GM10248 (cell line): ENCODE measurements around the gene CFAP299.

Source experiments
- CTCF ChIA-PET: fragments of 300-600 bp; sonication (Branson Sonifier 250); formaldehyde crosslinking; extraction: SDS; loops from one replicate; lab custom pipeline; 2021; ENCODE audit warnings: antibody characterized with exemption; lab: Yijun Ruan, JAX
- POLR2A ChIA-PET: fragments of 350-650 bp; sonication (Branson Sonifier 250); formaldehyde crosslinking; extraction: SDS; loops from one replicate; lab custom pipeline; 2020; ENCODE audit warnings: antibody characterized with exemption; lab: Yijun Ruan, JAX
- DNase-seq: peaks from one replicate; pipeline ENCODE4 v3.0.0; 2012; ENCODE audit errors: extremely low spot score
- TF ChIP-seq, protein P1 (sequence below): IDR thresholded peaks from 2 replicates; pipeline ENCODE4 v1.5.1; 2012; ENCODE audit warnings: mild to moderate bottlenecking, low read depth; ENCODE audit errors: extremely low read depth, missing control alignments, control extremely low read depth

CFAP299 gene

DNA sequence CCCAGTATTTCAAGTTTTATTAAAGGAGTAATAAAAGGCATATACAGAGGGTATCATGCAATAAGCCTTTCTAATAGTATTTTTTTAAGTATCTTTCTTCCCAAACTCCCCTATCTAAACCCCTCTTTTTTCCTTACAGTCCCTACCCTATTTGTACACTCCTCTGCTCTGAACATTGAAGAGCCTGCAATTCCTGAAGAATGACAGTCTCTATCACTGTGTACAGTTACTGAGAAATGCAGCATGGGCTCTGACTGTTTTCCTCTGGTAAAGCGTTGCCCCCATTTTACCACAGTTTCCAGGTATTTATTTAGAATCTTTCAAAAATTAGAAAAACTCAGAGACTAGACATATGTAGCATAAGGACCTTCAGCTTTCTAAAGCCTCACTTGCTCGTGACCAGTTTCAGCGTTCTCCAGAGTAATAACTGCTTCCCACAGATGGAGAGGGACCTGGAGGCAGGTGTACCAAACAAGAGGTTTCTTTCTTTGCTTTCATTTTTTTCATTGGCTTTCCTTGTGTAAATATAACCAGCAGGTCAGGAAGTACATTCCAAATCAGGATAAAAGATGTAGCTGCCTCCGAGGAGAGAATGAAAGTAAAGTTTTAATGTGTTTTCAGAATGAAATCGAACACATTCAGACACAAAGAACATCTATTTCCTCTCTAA is 230.8 kb downstream of the CFAP299 start:
- TF ChIP-seq, protein P1, sequence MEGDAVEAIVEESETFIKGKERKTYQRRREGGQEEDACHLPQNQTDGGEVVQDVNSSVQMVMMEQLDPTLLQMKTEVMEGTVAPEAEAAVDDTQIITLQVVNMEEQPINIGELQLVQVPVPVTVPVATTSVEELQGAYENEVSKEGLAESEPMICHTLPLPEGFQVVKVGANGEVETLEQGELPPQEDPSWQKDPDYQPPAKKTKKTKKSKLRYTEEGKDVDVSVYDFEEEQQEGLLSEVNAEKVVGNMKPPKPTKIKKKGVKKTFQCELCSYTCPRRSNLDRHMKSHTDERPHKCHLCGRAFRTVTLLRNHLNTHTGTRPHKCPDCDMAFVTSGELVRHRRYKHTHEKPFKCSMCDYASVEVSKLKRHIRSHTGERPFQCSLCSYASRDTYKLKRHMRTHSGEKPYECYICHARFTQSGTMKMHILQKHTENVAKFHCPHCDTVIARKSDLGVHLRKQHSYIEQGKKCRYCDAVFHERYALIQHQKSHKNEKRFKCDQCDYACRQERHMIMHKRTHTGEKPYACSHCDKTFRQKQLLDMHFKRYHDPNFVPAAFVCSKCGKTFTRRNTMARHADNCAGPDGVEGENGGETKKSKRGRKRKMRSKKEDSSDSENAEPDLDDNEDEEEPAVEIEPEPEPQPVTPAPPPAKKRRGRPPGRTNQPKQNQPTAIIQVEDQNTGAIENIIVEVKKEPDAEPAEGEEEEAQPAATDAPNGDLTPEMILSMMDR = no peak
- DNase-seq = no peak
- ChIA-PET CTCF (no interaction called here), POLR2A (no interaction called here)

DNA sequence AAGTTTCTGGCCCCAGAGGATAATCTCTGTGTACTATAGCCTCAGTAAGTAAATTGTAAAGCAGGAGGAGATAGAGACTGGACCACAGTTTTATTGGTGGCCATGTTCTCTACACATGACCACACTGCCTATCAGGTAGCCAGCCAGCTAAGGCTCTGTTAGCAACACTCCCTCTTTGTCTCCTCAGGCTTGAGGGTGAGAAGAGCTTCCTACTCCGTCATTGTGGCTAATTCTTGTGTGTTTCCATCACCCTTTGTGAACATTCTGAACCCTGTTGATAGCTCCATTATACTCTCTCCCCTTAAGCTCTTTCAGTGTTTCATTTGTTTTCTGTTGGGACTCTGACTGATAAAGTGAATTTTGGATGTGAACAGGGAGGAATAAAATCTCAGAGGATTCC is 233.4 kb downstream of the CFAP299 start:
- ChIA-PET POLR2A (no interaction called here), CTCF (interaction anchor here (1.9 kb wide), 1 partner anchor 12 kb away, joined by 7 read pairs; no protein-coding TSS in a partner anchor)
- DNase-seq = no peak
- TF ChIP-seq, protein P1 = no peak

DNA sequence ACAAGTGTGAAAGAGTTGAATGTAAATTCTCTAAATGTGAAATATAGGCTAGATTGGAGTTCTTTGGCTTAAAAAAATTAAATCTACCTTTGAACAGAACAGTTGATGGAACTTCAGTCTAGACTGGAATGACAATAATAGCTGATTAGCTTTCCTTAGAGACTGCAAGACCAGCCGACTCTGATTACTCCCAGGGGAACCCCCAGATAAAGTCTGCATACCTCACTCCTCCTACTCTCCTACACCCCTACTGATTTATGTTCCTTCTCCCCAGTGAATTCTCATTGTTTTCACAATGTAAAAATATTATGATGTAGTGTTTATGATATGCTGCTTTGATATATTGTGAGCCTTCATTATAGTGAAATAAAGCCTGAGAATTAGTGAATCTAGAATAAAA is 241.3 kb downstream of the CFAP299 start:
- TF ChIP-seq, protein P1 = no peak
- ChIA-PET CTCF (interaction anchor here (0.6 to 1.4 kb wide), 2 partner anchors 46 to 470 kb away, joined by 3 read pairs; no protein-coding TSS in a partner anchor), POLR2A (no interaction called here)
- DNase-seq = no peak

DNA sequence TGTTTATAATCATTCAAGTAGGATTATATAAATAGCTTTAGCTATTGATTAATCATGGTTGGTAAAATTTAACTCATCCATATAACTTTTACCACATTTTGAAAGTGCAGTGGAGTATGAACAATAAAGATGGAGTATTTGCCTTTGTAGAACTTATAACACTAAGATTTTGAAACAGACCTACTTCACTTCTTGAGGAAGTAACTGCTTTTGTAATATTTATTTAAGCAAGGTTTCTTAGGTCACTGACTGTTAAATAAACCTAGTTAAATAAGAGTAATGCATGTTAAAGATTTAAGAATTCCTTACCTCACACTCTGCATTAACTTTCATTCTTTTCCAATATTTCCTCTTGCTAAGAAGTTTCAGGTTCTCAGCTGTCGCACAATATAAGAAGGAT is 242.5 kb downstream of the CFAP299 start:
- no peak for DNase-seq
- TF ChIP-seq, protein P1 = no peak
- CTCF ChIA-PET = interaction anchor here (1.4 kb wide), 1 partner anchor 47 kb away, joined by 3 read pairs; no protein-coding TSS in a partner anchor
- POLR2A ChIA-PET = no interaction called here

DNA sequence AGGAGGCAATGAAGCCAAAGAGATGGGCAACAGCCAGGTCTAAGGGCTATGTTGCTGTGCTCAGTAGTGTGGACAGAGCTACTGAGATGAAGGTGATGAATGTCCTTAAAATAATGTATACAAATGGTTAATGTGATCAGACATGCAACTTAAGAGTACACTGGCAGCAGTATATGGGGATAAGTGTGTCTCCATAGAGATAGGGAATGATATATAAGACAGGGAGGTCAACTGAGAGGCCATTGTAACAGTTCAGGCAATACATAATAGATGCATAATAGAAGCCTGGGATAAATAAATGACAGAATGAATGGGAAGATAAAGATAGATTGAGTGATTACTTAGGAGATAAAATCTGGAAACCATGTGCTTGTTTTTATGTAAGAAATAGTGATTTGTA is 250.0 kb downstream of the CFAP299 start:
- ChIA-PET POLR2A (no interaction called here), CTCF (no interaction called here)
- DNase-seq = no peak
- TF ChIP-seq, protein P1 = no peak

DNA sequence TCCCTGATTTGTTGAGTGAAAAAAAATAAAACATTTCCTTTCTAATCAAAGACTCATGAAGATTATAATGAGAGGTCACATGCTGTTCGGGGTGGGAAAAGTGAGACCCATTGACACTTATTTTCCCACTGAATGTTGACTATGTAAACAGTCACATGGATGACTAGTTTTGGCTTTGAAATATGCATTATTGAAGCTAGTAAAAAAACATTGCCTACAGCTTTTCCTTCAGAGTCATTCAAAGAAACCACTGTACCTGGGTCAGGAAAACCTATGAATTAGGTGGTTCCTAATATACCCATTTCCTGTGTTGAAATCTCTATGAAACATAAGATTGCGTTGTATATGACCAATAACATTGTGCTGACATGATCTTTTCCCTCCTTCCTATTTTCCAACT is 251.2 kb downstream of the CFAP299 start:
- TF ChIP-seq, protein P1 = no peak
- ChIA-PET POLR2A (no interaction called here), CTCF (no interaction called here)
- DNase-seq = no peak
